Neuronal stem cell (in vitro differentiated cells): ENCODE results near the gene SV2B.
"Not testable (repeated sequence)": the region's sequence is repeated elsewhere in the genome, so short reads cannot be mapped to it uniquely, and the experiment has no call there.

Experiments used
- DNase-seq: peaks from one replicate; pipeline ENCODE4 v3.0.0-alpha.2; 2013; ENCODE audit warnings: low spot score
- H2AFZ ChIP-seq: one replicate; pipeline ENCODE4 v1.6.1; 2013; ENCODE audit warnings: mild to moderate bottlenecking, low read length, inconsistent platforms
- H2AK5ac ChIP-seq: 2 replicates; pipeline ENCODE4 v1.6.1; 2013; ENCODE audit warnings: low read depth, mild to moderate bottlenecking, inconsistent platforms, low read length, moderate library complexity, mixed read lengths
- H2BK120ac ChIP-seq: 2 replicates; pipeline ENCODE4 v1.6.1; 2013; ENCODE audit warnings: low read depth, mild to moderate bottlenecking, inconsistent platforms, low read length, moderate library complexity, mixed read lengths
- H2BK12ac ChIP-seq: one replicate; pipeline ENCODE4 v1.6.1; 2013; ENCODE audit warnings: low read length, inconsistent platforms
- H2BK15ac ChIP-seq: 2 replicates; pipeline ENCODE4 v1.6.1; 2013; ENCODE audit warnings: mild to moderate bottlenecking, low read length, inconsistent platforms, mixed read lengths
- H2BK5ac ChIP-seq: one replicate; pipeline ENCODE4 v1.6.1; 2013; ENCODE audit warnings: inconsistent platforms, mild to moderate bottlenecking, low read length, moderate library complexity
- H3K14ac ChIP-seq: one replicate; pipeline ENCODE4 v1.6.1; 2013; ENCODE audit warnings: low read length, inconsistent platforms
- H3K18ac ChIP-seq: 2 replicates; pipeline ENCODE4 v1.6.1; 2013; ENCODE audit warnings: low read length, inconsistent platforms
- H3K23ac ChIP-seq: 2 replicates; pipeline ENCODE4 v1.6.1; 2013; ENCODE audit warnings: low read depth, mild to moderate bottlenecking, mixed read lengths, low read length, inconsistent platforms; ENCODE audit not compliant: poor library complexity
- H3K27ac ChIP-seq: replicated peaks from 3 replicates; pipeline ENCODE4 v1.5.1; 2013; ENCODE audit warnings: low read length, inconsistent platforms
- H3K27me3 ChIP-seq, 3 experiments: 2 replicates each; pipeline ENCODE4 v1.6.1; 2013; ENCODE audit warnings: low read length in 3 of 3, mild to moderate bottlenecking in 2 of 3, inconsistent platforms in 1 of 3, low read depth in 1 of 3, mixed read lengths in 1 of 3, moderate library complexity in 1 of 3; ENCODE audit not compliant: control insufficient read depth in 3 of 3, insufficient read depth in 3 of 3
- H3K36me3 ChIP-seq, 2 donors: replicated peaks in 1 of 2; 2 replicates each; pipeline ENCODE4 v1.6.1; 2013; ENCODE audit warnings: low read length in 2 of 2; ENCODE audit not compliant: control insufficient read depth in 2 of 2, insufficient read depth in 2 of 2
- H3K4ac ChIP-seq: 2 replicates; pipeline ENCODE4 v1.6.1; 2013; ENCODE audit warnings: inconsistent platforms, mild to moderate bottlenecking, low read length, moderate library complexity
- H3K4me1 ChIP-seq, 2 donors: 1 replicate in 1 of 2; 2 replicates in 1 of 2; pipeline ENCODE4 v1.6.1; 2013; ENCODE audit warnings: low read length in 2 of 2, low read depth in 1 of 2; ENCODE audit not compliant: control insufficient read depth in 2 of 2, insufficient read depth in 1 of 2
- H3K4me2 ChIP-seq: one replicate; pipeline ENCODE4 v1.6.1; 2013; ENCODE audit warnings: mild to moderate bottlenecking, low read length, inconsistent platforms; ENCODE audit not compliant: insufficient read depth, poor library complexity, severe bottlenecking
- H3K4me3 ChIP-seq, 2 donors: 2 replicates each; pipeline ENCODE4 v1.5.1; 2013; ENCODE audit warnings: low read length in 2 of 2, mild to moderate bottlenecking in 2 of 2, inconsistent platforms in 1 of 2, moderate library complexity in 1 of 2
- H3K79me1 ChIP-seq: one replicate; pipeline ENCODE4 v1.6.1; 2013; ENCODE audit warnings: low read depth, mild to moderate bottlenecking, inconsistent platforms, low read length, moderate library complexity
- H3K9ac ChIP-seq: one replicate; pipeline ENCODE4 v1.6.1; 2013; ENCODE audit warnings: mild to moderate bottlenecking, low read depth, low read length, inconsistent platforms; ENCODE audit not compliant: poor library complexity
- H3K9me3 ChIP-seq, 2 donors: replicated peaks in 1 of 2; 2 replicates each; pipeline versions ENCODE3 to v1.6.1; 2013; ENCODE audit warnings: low read length in 2 of 2, mild to moderate bottlenecking in 2 of 2, inconsistent platforms in 1 of 2, low read depth in 1 of 2, mixed read lengths in 1 of 2, moderate library complexity in 1 of 2; ENCODE audit not compliant: control insufficient read depth in 2 of 2, insufficient read depth in 1 of 2
- H4K8ac ChIP-seq: one replicate; pipeline ENCODE4 v1.6.1; 2013; ENCODE audit warnings: low read depth, mild to moderate bottlenecking, inconsistent platforms, low read length, moderate library complexity
- H4K91ac ChIP-seq: one replicate; pipeline ENCODE4 v1.6.1; 2013; ENCODE audit warnings: low read length, low read depth, mild to moderate bottlenecking, inconsistent platforms; ENCODE audit not compliant: poor library complexity
- WGBS, 2 donors: extraction: QIAGEN DNeasy Blood & Tissue Kit; methylation state at CpG; one replicate each; pipeline ENCODE4 v1.1.7; 2013; ENCODE audit warnings: missing lambda C conversion rate in 2 of 2, mixed read lengths in 1 of 2; ENCODE audit not compliant: insufficient read length in 2 of 2, insufficient replicate concordance in 1 of 2; ENCODE audit errors: extremely low coverage in 2 of 2; 5-methylcytosine and 5-hydroxymethylcytosine counted together

The SV2B gene

DNA sequence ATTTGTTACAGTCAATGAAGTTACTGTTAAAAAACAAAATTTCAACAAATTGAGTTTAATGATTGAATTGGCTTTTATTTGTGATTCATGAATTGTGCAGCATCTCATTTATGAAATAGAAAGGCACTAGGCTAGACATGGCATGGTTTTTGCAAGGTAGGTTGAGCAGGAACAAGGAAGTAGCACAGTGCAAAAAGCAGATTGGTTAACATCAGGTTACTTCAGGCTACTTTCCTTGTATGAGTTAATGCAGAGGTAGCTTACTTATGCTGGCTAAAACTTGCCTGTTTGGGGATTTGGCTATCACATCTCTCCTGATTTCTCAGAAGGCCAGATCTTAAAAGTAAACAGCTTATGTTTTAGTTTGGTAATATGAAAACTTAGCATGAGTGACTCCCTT, 23.0 kb upstream of the SV2B start:
- no peak overlapping the region for H3K4ac ChIP-seq
- H3K4me2 ChIP-seq: no peak overlapping the region
- H2BK12ac ChIP-seq: no peak overlapping the region
- H3K27ac ChIP-seq: no peak overlapping the region
- no peak overlapping the region for H2AFZ ChIP-seq
- no peaks in the 10 kb centered on the region for H3K27me3 ChIP-seq
- DNase-seq: no peak
- peaks cover 0 to 2% of the 10 kb centered on the region in 2 donors for H3K9me3 ChIP-seq
- H4K91ac ChIP-seq: no peak overlapping the region
- H3K36me3 ChIP-seq: no peaks in the 10 kb centered on the region
- no peak overlapping the region for H2BK15ac ChIP-seq
- no peaks in the 10 kb centered on the region for H3K79me1 ChIP-seq
- H3K18ac ChIP-seq: no peak overlapping the region
- no peak overlapping the region for H3K4me3 ChIP-seq
- H3K4me1 ChIP-seq: no peaks in the 10 kb centered on the region
- no peak overlapping the region for H4K8ac ChIP-seq
- no peak overlapping the region for H3K14ac ChIP-seq
- no peak overlapping the region for H3K23ac ChIP-seq
- H2BK120ac ChIP-seq: no peak overlapping the region
- no peak overlapping the region for H2AK5ac ChIP-seq
- H3K9ac ChIP-seq: no peak overlapping the region
- no peak overlapping the region for H2BK5ac ChIP-seq

DNA sequence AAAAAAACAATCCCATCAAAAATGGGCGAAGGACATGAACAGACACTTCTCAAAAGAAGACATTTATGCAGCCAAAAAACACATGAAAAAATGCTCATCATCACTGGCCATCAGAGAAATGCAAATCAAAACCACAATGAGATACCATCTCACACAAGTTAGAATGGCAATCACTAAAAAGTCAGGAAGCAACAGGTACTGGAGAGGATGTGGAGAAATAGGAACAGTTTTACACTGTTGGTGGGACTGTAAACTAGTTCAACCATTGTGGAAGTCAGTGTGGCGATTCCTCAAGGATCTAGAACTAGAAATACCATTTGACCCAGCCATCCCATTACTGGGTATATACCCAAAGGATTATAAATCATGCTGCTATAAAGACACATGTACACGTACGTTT, 6.2 kb upstream of the SV2B start:
- not testable (repeated sequence) for H3K4ac ChIP-seq, H4K91ac ChIP-seq, H3K79me1 ChIP-seq, H2AFZ ChIP-seq, H2BK15ac ChIP-seq, H2AK5ac ChIP-seq, H3K9me3 ChIP-seq, H3K4me2 ChIP-seq, H3K4me1 ChIP-seq, H3K18ac ChIP-seq, H2BK120ac ChIP-seq, H3K36me3 ChIP-seq, H2BK5ac ChIP-seq, H2BK12ac ChIP-seq, H3K27ac ChIP-seq, H3K23ac ChIP-seq, H3K4me3 ChIP-seq, H3K14ac ChIP-seq, H3K9ac ChIP-seq, DNase-seq, H4K8ac ChIP-seq
- H3K27me3 ChIP-seq: peaks cover 0 to 22% (median 7%) of the 10 kb centered on the region in 3 experiments
- WGBS, 2 donors: no CpG with 5 or more reads among the region's 4 CpGs

DNA sequence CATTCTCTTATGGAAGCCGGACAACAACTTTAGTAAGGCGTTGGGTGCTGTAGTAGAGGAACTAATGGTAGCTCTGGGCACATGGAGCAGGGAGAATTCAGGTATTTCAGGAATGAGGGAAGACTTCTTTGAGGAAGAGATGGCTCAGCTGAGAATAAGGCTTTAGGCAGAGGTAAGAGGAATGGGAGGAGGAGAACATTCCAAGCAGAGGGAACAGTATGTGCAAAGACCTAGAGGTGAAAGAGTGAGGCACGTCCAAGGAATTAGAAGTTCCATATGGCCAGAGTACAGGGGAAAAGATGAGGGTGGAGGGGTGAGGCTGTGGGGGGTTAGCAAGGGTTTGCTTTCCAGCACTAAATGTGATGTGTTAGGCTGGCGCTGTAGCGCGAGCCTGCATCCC, 1.6 kb upstream of the SV2B start:
- Histone ChIP-seq H3K9ac (no peak overlapping the region), H2AFZ (no peak overlapping the region), H2BK15ac (no peak overlapping the region), H3K4ac (no peak overlapping the region), H3K36me3 (no peaks in the 10 kb centered on the region), H3K23ac (no peak overlapping the region), H2BK12ac (no peak overlapping the region), H3K9me3 (peaks cover 0 to 2% of the 10 kb centered on the region in 2 donors), H3K4me2 (no peak overlapping the region), H2AK5ac (no peak overlapping the region), H3K14ac (no peak overlapping the region), H3K18ac (no peak overlapping the region), H3K79me1 (no peaks in the 10 kb centered on the region), H3K4me3 (no peak overlapping the region), H4K8ac (no peak overlapping the region), H3K4me1 (peaks cover 3 to 5% of the 10 kb centered on the region in 2 donors), H4K91ac (no peak overlapping the region), H3K27me3 (peaks cover 4 to 64% (median 40%) of the 10 kb centered on the region in 3 experiments), H3K27ac (no peak overlapping the region), H2BK5ac (no peak overlapping the region), H2BK120ac (no peak overlapping the region)
- DNase-seq: no peak
- no CpG with 5 or more reads among the region's 6 CpGs for WGBS, 2 donors

DNA sequence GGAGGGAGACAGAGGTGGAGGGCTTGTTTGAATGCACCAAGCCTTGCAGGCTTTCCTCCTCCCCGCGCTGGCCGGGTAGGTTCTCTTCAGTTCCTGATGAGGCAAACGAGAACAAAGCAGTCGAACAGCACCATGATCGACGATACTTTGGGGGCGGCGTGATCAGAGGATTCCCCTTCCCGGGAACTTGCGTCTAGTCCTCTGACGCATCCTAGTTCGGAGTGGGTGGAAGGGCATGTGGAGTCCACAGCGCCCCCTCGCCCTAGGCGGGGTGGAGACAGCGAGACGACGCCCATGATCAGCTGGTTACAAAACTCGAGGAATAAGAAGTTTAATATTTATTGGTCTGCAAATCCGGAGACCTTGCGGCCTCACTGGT, 452 bp upstream of the SV2B start:
- peaks cover 3 to 5% of the 10 kb centered on the region in 2 donors for H3K4me1 ChIP-seq
- no peak overlapping the region for H2BK15ac ChIP-seq
- no peak overlapping the region for H3K14ac ChIP-seq
- peak overlapping the region in 1 of 2 donors; percentile 76 for H3K4me3 ChIP-seq
- H3K4me2 ChIP-seq: peak overlapping the region; percentile 97
- no peak overlapping the region for H3K9ac ChIP-seq
- H3K4ac ChIP-seq: no peak overlapping the region
- no peak overlapping the region for H2BK5ac ChIP-seq
- H3K36me3 ChIP-seq: no peaks in the 10 kb centered on the region
- H4K8ac ChIP-seq: no peak overlapping the region
- peak overlapping the region; percentile 75 for H2AFZ ChIP-seq
- no peaks in the 10 kb centered on the region for H3K79me1 ChIP-seq
- H3K9me3 ChIP-seq: peaks cover 0 to 2% of the 10 kb centered on the region in 2 donors
- no peak overlapping the region for H2AK5ac ChIP-seq
- no peak overlapping the region for H3K27ac ChIP-seq
- H3K23ac ChIP-seq: no peak overlapping the region
- H2BK12ac ChIP-seq: no peak overlapping the region
- H3K18ac ChIP-seq: no peak overlapping the region
- no CpG with 5 or more reads among the region's 22 CpGs for WGBS, 2 donors
- H4K91ac ChIP-seq: no peak overlapping the region
- peak; percentile 36 for DNase-seq
- no peak overlapping the region for H2BK120ac ChIP-seq
- peaks cover 4 to 69% (median 40%) of the 10 kb centered on the region in 3 experiments for H3K27me3 ChIP-seq
